Esophagus squamous epithelium (tissue), 5 donors: ENCODE results near the gene ATP6V0A4. TPM values are rescaled to one million over a fixed set of nuclear protein-coding genes. Genes with fewer than 3 reads are reported as not detected.

Source experiments
- DNase-seq: peaks from one replicate; lab custom pipeline; 2025; lab: John Stamatoyannopoulos, UW
- H3K27ac ChIP-seq, 4 donors: fragments of 200-600 bp; sonication (generic); one replicate each; pipeline ENCODE4 v1.5.1; 2016 to 2019; ENCODE audit warnings: mild to moderate bottlenecking in 1 of 4
- H3K27me3 ChIP-seq, 4 donors: fragments of 200-600 bp; sonication (generic); 1 replicate in 3 of 4; 2 replicates in 1 of 4; pipeline versions ENCODE4 v1.5.1 to v1.6.0; 2017 to 2021; ENCODE audit warnings: antibody characterized with exemption in 1 of 4
- H3K36me3 ChIP-seq, 3 donors: fragments of 200-600 bp; sonication (generic); one replicate each; pipeline ENCODE4 v1.5.1; 2016 to 2019
- H3K4me1 ChIP-seq, 3 donors: fragments of 200-600 bp; sonication (generic); one replicate each; pipeline ENCODE4 v1.5.1; 2017 to 2019
- H3K4me3 ChIP-seq, 4 donors: fragments of 200-600 bp; sonication (generic); 1 replicate in 3 of 4; 2 replicates in 1 of 4; pipeline ENCODE4 v1.5.1; 2016 to 2019; ENCODE audit warnings: mild to moderate bottlenecking in 2 of 4, moderate library complexity in 1 of 4
- H3K9me3 ChIP-seq, 3 donors: fragments of 200-600 bp; sonication (generic); one replicate each; pipeline ENCODE4 v1.5.1; 2016 to 2019
- CTCF ChIP-seq, 6 experiments: fragments of 450-650 bp in 4 of 6; fragments of 200-600 bp in 2 of 6; sonication (generic) in 2 of 6; IDR thresholded peaks; one replicate each; pipeline ENCODE4 v1.5.1; 2016 to 2019; ENCODE audit warnings: antibody characterized with exemption in 6 of 6, mild to moderate bottlenecking in 4 of 6, moderate library complexity in 4 of 6
- POLR2A ChIP-seq, 4 donors: fragments of 450-650 bp; IDR thresholded peaks; one replicate each; pipeline ENCODE4 v1.6.1; 2017; ENCODE audit warnings: antibody characterized with exemption in 4 of 4, mild to moderate bottlenecking in 4 of 4, moderate library complexity in 3 of 4
- WGBS, 2 donors: methylation state at CpG; one replicate each; pipeline ENCODE4 v1.1.5; 2018; 5-methylcytosine and 5-hydroxymethylcytosine counted together
- intact Hi-C: fragments of 100-400 bp; cut with DNase I; formaldehyde crosslinking; loops from one replicate; pipeline ENCODE4 v1.15.0; 2022
- total RNA-seq, 4 donors: library from RNA; depleted of rRNA; stranded (reverse); fragments of >200 nt; gene quantifications; one replicate each; pipeline ENCODE4 v1.1.0, GENCODE V29; 2016
- donor health status: DM: yes; HTN: yes; CAD: no.

The ATP6V0A4 gene
- total RNA-seq, 4 donors from 2014 or later: 0.95 to 11.7 (median 5.6) TPM

GRCh38 chr7:138796038-138796615, 1.9 kb downstream of the ATP6V0A4 start:
- no peak overlapping the region for H3K4me3 ChIP-seq
- H3K27me3 ChIP-seq: peaks cover 0 to 12% (median 0%) of the 10 kb centered on the region in 4 donors
- no peaks in the 10 kb centered on the region for H3K4me1 ChIP-seq
- 76 to 77% methylated on average over 7 to 9 of the region's 9 CpGs for WGBS, 2 donors
- no peaks in the 10 kb centered on the region for H3K36me3 ChIP-seq
- TF ChIP-seq CTCF (IDR thresholded peaks at IDR 0.05) (no peak), POLR2A (IDR thresholded peaks at IDR 0.05) (no peak)
- no peak for DNase-seq
- no peak overlapping the region for H3K27ac ChIP-seq
- no peaks in the 10 kb centered on the region for H3K9me3 ChIP-seq
- intact Hi-C loops: no loop called here

- no peak overlapping the region for H3K27ac ChIP-seq
- 38 to 40% methylated on average over 9 to 10 of the region's 10 CpGs for WGBS, 2 donors
- H3K36me3 ChIP-seq: no peaks in the 10 kb centered on the region
- H3K9me3 ChIP-seq: peaks cover 0 to 5% (median 0%) of the 10 kb centered on the region in 3 donors
- no peak for DNase-seq
- no peak overlapping the region for H3K4me3 ChIP-seq
- TF ChIP-seq POLR2A (IDR thresholded peaks at IDR 0.05) (no peak), CTCF (IDR thresholded peaks at IDR 0.05) (no peak)
- peaks cover 0 to 6% (median 0%) of the 10 kb centered on the region in 4 donors for H3K27me3 ChIP-seq
- intact Hi-C loops: no loop called here
- H3K4me1 ChIP-seq: no peaks in the 10 kb centered on the region
These were observed 12.2 kb downstream of the ATP6V0A4 start for GRCh38 chr7:138785587-138786437.

GRCh38 chr7:138784692-138785091, 13.3 kb downstream of the ATP6V0A4 start:
- Histone ChIP-seq H3K4me3 (no peak overlapping the region), H3K27me3 (peaks cover 0 to 6% (median 0%) of the 10 kb centered on the region in 4 donors), H3K4me1 (no peaks in the 10 kb centered on the region), H3K27ac (no peak overlapping the region), H3K36me3 (no peaks in the 10 kb centered on the region), H3K9me3 (peaks cover 0 to 5% (median 0%) of the 10 kb centered on the region in 3 donors)
- intact Hi-C loops: no loop called here
- no peak for TF ChIP-seq CTCF (IDR thresholded peaks at IDR 0.05)
- TF ChIP-seq POLR2A (IDR thresholded peaks at IDR 0.05): no peak
- WGBS, 2 donors: 30 to 32% methylated on average over 4 of the region's 4 CpGs
- DNase-seq: no peak

- WGBS, 2 donors: 47 to 85% methylated on average over 2 of the region's 2 CpGs
- Histone ChIP-seq H3K4me1 (no peaks in the 10 kb centered on the region), H3K4me3 (no peak overlapping the region), H3K36me3 (no peaks in the 10 kb centered on the region), H3K27me3 (peaks cover 0 to 6% (median 0%) of the 10 kb centered on the region in 4 donors), H3K27ac (no peak overlapping the region), H3K9me3 (no peaks in the 10 kb centered on the region)
- intact Hi-C loops: no loop called here
- TF ChIP-seq CTCF (IDR thresholded peaks at IDR 0.05) (no peak), POLR2A (IDR thresholded peaks at IDR 0.05) (no peak)
- no peak for DNase-seq
These were observed 17.0 kb downstream of the ATP6V0A4 start for GRCh38 chr7:138781004-138781403.
